ENCODE data around the gene MBD6.
A peak's percentile ranks its signal among the peaks of the same experiment; 100 is the strongest.

The MBD6 gene

GRCh38 chr12:57522011-57522886 is at the start of gene MBD6:
Gene MBD6, plus strand, starts transcription at chr12:57522824. Its CDS starts 1,480 bp downstream, at chr12:57524304.
- H3K4me3 ChIP-seq (ENCODE audit: low read depth, low read length) = peak within 1 kb of the TSS; percentile 81
- peak; percentile 55 for DNase-seq (ENCODE audit: low read depth)
- in situ Hi-C loops (cut with HindIII; ENCODE audit: low sequenced_read_pairs) = no loop called here
- TF ChIP-seq, protein P1, sequence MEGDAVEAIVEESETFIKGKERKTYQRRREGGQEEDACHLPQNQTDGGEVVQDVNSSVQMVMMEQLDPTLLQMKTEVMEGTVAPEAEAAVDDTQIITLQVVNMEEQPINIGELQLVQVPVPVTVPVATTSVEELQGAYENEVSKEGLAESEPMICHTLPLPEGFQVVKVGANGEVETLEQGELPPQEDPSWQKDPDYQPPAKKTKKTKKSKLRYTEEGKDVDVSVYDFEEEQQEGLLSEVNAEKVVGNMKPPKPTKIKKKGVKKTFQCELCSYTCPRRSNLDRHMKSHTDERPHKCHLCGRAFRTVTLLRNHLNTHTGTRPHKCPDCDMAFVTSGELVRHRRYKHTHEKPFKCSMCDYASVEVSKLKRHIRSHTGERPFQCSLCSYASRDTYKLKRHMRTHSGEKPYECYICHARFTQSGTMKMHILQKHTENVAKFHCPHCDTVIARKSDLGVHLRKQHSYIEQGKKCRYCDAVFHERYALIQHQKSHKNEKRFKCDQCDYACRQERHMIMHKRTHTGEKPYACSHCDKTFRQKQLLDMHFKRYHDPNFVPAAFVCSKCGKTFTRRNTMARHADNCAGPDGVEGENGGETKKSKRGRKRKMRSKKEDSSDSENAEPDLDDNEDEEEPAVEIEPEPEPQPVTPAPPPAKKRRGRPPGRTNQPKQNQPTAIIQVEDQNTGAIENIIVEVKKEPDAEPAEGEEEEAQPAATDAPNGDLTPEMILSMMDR (IDR thresholded peaks at IDR 0.05; ENCODE audit: low read depth, low read length, missing control alignments) = no peak

DNA sequence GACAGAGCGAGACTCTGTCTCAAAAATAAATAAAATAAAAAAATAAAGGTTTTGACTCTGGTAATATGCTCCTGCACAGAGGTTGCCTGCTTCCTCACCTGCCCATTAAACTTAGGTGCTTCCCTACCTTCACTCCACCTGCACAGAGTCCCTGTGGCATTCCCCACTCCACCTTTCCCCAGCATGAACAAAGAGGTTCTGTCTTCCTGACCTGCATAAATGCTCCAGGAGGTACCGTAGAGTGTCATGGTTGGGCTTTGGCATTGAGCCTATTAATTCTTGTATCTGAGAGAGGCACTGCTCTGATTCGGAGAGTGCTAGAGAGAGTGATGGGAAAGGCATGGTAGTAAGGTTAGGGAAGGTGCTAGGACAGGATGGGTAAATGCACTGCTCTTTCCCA is 49.2 kb upstream of the MBD6 start:
- H3K4me3 ChIP-seq (ENCODE audit: low read depth, low read length) = no peak overlapping the region
- in situ Hi-C loops (cut with HindIII; ENCODE audit: low sequenced_read_pairs) = loop anchor here (25.0 kb wide), 1 partner anchor 161 kb away; no protein-coding TSS in a partner anchor
- TF ChIP-seq, protein P1 (IDR thresholded peaks at IDR 0.05; ENCODE audit: low read depth, low read length, missing control alignments) = no peak
- no peak for DNase-seq (ENCODE audit: low read depth)

DNA sequence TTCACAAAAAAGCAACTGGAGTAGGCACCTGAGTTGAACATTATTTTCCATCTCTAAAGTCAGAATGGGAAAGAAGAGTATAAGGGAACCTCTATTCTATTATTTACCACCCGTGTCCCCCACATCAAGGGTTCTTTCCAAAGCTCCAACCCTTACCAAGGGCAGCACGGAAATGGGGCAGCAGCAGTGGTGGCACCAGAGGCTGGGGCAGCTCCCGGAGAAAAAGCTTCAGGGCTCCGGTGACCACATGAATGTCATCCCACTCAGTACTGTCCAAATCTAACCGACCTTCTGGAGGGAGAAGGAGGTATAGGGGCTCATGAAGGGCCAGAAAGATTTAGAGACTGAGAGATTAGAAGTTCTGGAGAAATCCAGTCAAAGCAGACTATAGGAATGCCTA is 48.7 kb upstream of the MBD6 start:
- TF ChIP-seq, protein P1 (IDR thresholded peaks at IDR 0.05; ENCODE audit: low read depth, low read length, missing control alignments) = no peak
- DNase-seq (ENCODE audit: low read depth) = no peak
- no peak overlapping the region for H3K4me3 ChIP-seq (ENCODE audit: low read depth, low read length)
- in situ Hi-C loops (cut with HindIII; ENCODE audit: low sequenced_read_pairs) = loop anchor here (25.0 kb wide), 1 partner anchor 162 kb away; no protein-coding TSS in a partner anchor

- H3K4me3 ChIP-seq (ENCODE audit: low read depth, low read length) = no peak overlapping the region
- TF ChIP-seq, protein P1 (IDR thresholded peaks at IDR 0.05; ENCODE audit: low read depth, low read length, missing control alignments) = no peak
- no peak for DNase-seq (ENCODE audit: low read depth)
- in situ Hi-C loops (cut with HindIII; ENCODE audit: low sequenced_read_pairs) = loop anchor here (25.0 kb wide), 1 partner anchor 162 kb away; no protein-coding TSS in a partner anchor
Measured at GRCh38 chr12:57474430-57474829, 48.2 kb upstream of the MBD6 start.

- in situ Hi-C loops (cut with HindIII; ENCODE audit: low sequenced_read_pairs) = loop anchor here (25.0 kb wide), 1 partner anchor 163 kb away; no protein-coding TSS in a partner anchor
- no peak overlapping the region for H3K4me3 ChIP-seq (ENCODE audit: low read depth, low read length)
- DNase-seq (ENCODE audit: low read depth) = no peak
- TF ChIP-seq, protein P1 (IDR thresholded peaks at IDR 0.05; ENCODE audit: low read depth, low read length, missing control alignments) = no peak
Measured at GRCh38 chr12:57474862-57475261, 47.8 kb upstream of the MBD6 start.

DNA sequence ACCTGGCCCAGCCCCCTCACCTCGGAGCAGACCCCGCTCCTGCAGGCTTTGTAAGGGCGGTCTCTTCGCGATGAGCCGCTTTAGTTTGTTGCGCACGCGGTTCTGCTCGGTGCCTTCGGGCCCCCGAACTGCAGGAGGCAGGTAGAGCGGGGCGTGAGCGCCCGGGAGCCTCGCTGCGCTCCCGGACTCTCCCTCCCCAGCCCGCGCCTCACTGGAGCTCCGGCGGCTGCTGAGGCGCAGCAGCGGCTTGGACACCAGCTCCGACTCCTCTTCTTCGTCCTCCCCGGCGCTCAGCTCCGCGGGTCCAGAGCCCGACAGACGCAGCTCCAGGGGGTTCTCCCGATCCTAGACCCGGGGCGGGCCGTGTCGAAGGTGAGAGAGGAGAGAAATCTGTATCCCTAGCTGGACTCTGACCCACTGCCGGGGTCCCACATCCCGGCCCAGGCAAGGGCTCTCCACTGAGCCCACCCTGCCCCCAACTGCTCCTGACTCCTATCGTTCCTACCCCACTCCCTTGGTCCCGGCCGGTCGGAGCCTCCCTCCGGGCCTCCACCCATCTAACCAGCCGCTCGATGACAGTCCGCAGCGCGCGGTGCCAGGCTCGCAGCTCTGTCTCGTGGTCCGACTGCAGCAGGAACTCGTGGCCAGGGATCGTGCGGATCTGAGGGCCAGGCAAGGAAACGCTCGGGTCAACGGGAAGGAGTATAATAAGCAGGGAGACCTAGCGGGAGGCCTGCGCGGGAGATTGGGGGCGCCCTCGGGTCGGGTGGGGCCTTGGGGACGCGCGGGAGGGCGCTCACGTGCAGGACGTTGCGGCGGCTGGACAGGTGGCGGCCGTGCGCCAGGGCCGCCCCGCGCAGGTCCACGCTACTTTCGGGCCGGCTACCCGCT is 47.1 kb upstream of the MBD6 start:
- in situ Hi-C loops (cut with HindIII; ENCODE audit: low sequenced_read_pairs) = no loop called here
- TF ChIP-seq, protein P1 (IDR thresholded peaks at IDR 0.05; ENCODE audit: low read depth, low read length, missing control alignments) = no peak
- peak overlapping the region; percentile 15 for H3K4me3 ChIP-seq (ENCODE audit: low read depth, low read length)
- DNase-seq (ENCODE audit: low read depth) = no peak

All from astrocyte of the cerebellum (primary cell).